HL-60 (cell line): Measurements from ENCODE around the gene DSCAML1.

Source experiments
- DNase-seq, 2 experiments: peaks; one replicate each; pipeline ENCODE4 v3.0.0-alpha.2; 2010 to 2020; ENCODE audit warnings: low read depth in 1 of 2, low spot score in 1 of 2
- H3K27ac ChIP-seq: fragments of 250-450 bp; sonication (Bioruptor Pico); replicated peaks from 2 replicates; pipeline ENCODE4 v1.5.1; 2020; ENCODE audit warnings: mild to moderate bottlenecking, moderate library complexity
- H3K27me3 ChIP-seq: fragments of 250-450 bp; sonication (Bioruptor Pico); 2 replicates; pipeline ENCODE4 v1.5.1; 2021; ENCODE audit warnings: mild to moderate bottlenecking, moderate library complexity; ENCODE audit not compliant: insufficient read depth, poor library complexity, severe bottlenecking
- H3K4me3 ChIP-seq: replicated peaks from 2 replicates; pipeline ENCODE4 v1.5.1; 2011; ENCODE audit warnings: mild to moderate bottlenecking, control low read depth, low read length; ENCODE audit not compliant: insufficient read depth
- CTCF ChIP-seq: IDR thresholded peaks from one replicate; pipeline ENCODE4 v1.5.1; 2011; ENCODE audit warnings: low read length, control low read depth, inconsistent platforms; ENCODE audit not compliant: insufficient read depth
- GABPA ChIP-seq: IDR thresholded peaks from 2 replicates; pipeline ENCODE4 v1.6.1; 2012; ENCODE audit warnings: low read depth
- POLR2AphosphoS5 ChIP-seq: IDR thresholded peaks from 2 replicates; pipeline ENCODE4 v1.6.1; 2012; ENCODE audit warnings: low read depth
- REST ChIP-seq: IDR thresholded peaks from 2 replicates; pipeline ENCODE4 v1.6.1; 2012; ENCODE audit warnings: low read depth; ENCODE audit not compliant: insufficient replicate concordance
- SPI1 ChIP-seq: IDR thresholded peaks from 2 replicates; pipeline ENCODE4 v1.6.1; 2012; ENCODE audit warnings: low read depth, mild to moderate bottlenecking, borderline replicate concordance

The DSCAML1 gene

GRCh38 chr11:117552626-117553025 lies 244.4 kb downstream of the DSCAML1 start:
- no peak overlapping the region for H3K4me3 ChIP-seq

GRCh38 chr11:117551761-117552343 lies 245.2 kb downstream of the DSCAML1 start:
- Histone ChIP-seq H3K27me3 (peaks cover 5% of the 10 kb centered on the region), H3K27ac (no peak overlapping the region), H3K4me3 (no peak overlapping the region)
- no peak for TF ChIP-seq REST
- DNase-seq: no peak

More at GRCh38 chr11:117552626-117553025, 244.4 kb downstream of the DSCAML1 start:
- TF ChIP-seq POLR2AphosphoS5: no peak
- TF ChIP-seq GABPA: no peak
- no peak for TF ChIP-seq SPI1
- no peak for TF ChIP-seq REST
- TF ChIP-seq CTCF: no peak
- Histone ChIP-seq H3K27ac (no peak overlapping the region), H3K27me3 (peaks cover 5% of the 10 kb centered on the region)
- DNase-seq: no peak

- H3K27ac ChIP-seq: no peak overlapping the region
- TF ChIP-seq SPI1: no peak
- no peak for TF ChIP-seq POLR2AphosphoS5
- TF ChIP-seq GABPA: no peak
- peaks cover 5% of the 10 kb centered on the region for H3K27me3 ChIP-seq
- DNase-seq: no peak
- no peak overlapping the region for H3K4me3 ChIP-seq
These were observed 246.6 kb downstream of the DSCAML1 start for GRCh38 chr11:117550466-117550865.

- H3K27ac ChIP-seq: no peak overlapping the region
- no peak for DNase-seq
- TF ChIP-seq SPI1: no peak
- TF ChIP-seq POLR2AphosphoS5: no peak
- TF ChIP-seq GABPA: no peak
- TF ChIP-seq CTCF: no peak
- no peak for TF ChIP-seq REST
- H3K27me3 ChIP-seq: peaks cover 5% of the 10 kb centered on the region
- H3K4me3 ChIP-seq: no peak overlapping the region
These were observed 247.6 kb downstream of the DSCAML1 start for GRCh38 chr11:117549417-117549816.
